Activated CD4-positive, alpha-beta T cell treated with anti-CD3 and anti-CD28 coated beads for 36 hours (primary cell): ENCODE results near the gene CIAPIN1. TPM values are rescaled to one million over a fixed set of nuclear protein-coding genes. Genes with fewer than 3 reads are reported as not detected.
A peak's percentile ranks its signal among the peaks of the same experiment; 100 is the strongest.
"Not testable (repeated sequence)": the region's sequence is repeated elsewhere in the genome, so short reads cannot be mapped to it uniquely, and the experiment has no call there.

Experiments
- ATAC-seq: fragments of 200-7000 bp; cut with Tn5 transposase; one replicate; pipeline ENCODE4 v1.10.0; 2021; ENCODE audit warnings: mild to moderate bottlenecking, moderate library complexity
- CTCF ChIA-PET: fragments of 350-600 bp; sonication (Branson Sonifier 250); formaldehyde crosslinking; loops from one replicate; lab custom pipeline; 2021; ENCODE audit warnings: antibody characterized with exemption; lab: Charles Lee
- POLR2A ChIA-PET: fragments of 350-600 bp; sonication (Branson Sonifier 250); formaldehyde crosslinking; loops from one replicate; lab custom pipeline; 2021; ENCODE audit warnings: antibody characterized with exemption, inconsistent platforms; lab: Charles Lee
- DNase-seq: peaks from one replicate; pipeline ENCODE4 v3.0.0-alpha.2; 2020
- H3K27ac Mint-ChIP-seq: one replicate; pipeline ENCODE4 v1.8.0; 2021; ENCODE audit warnings: mixed read lengths
- H3K27me3 Mint-ChIP-seq: one replicate; pipeline ENCODE4 v1.8.0; 2021; ENCODE audit warnings: mixed read lengths
- H3K36me3 Mint-ChIP-seq: one replicate; pipeline ENCODE4 v1.8.0; 2021; ENCODE audit warnings: low read depth, mixed read lengths
- H3K4me1 Mint-ChIP-seq: one replicate; pipeline ENCODE4 v1.8.0; 2021; ENCODE audit warnings: mixed read lengths
- H3K4me3 Mint-ChIP-seq: one replicate; pipeline ENCODE4 v1.8.0; 2021; ENCODE audit warnings: mild to moderate bottlenecking, moderate library complexity, mixed read lengths
- H3K9me3 Mint-ChIP-seq: one replicate; pipeline ENCODE4 v1.8.0; 2021; ENCODE audit warnings: low read depth, mixed read lengths
- intact Hi-C, 2 experiments: fragments of 100-400 bp; cut with DNase I in 1 of 2; cut with micrococcal nuclease in 1 of 2; formaldehyde crosslinking; loops; one replicate each; pipeline versions ENCODE4 v1.14.2 to v1.15.1; 2022 to 2024; cut with DNase I, micrococcal nuclease
- total RNA-seq, 2 experiments: library from RNA; stranded (reverse); gene quantifications; one replicate each; pipeline ENCODE4 v1.2.3, GENCODE V29; 2021

Gene CIAPIN1
- total RNA-seq, 2 experiments from 2014 or later = 41.7 to 42.6 TPM

- CTCF ChIA-PET = interaction anchor here (0.6 to 7.5 kb wide), 6 partner anchors 10 to 88 kb away, joined by 3 to 63 read pairs (median 8); partner anchors contain the start of genes CIAPIN1 and COQ9
- ATAC-seq (no peak), DNase-seq (no peak)
- no peaks in the 10 kb centered on the region for H3K27me3 Mint-ChIP-seq
- no peak overlapping the region for H3K4me3 Mint-ChIP-seq
- intact Hi-C loops = no loop called here
- POLR2A ChIA-PET = no interaction called here
- peaks cover 38% of the 10 kb centered on the region for H3K36me3 Mint-ChIP-seq
- H3K9me3 Mint-ChIP-seq = no peaks in the 10 kb centered on the region
- no peak overlapping the region for H3K27ac Mint-ChIP-seq
- peaks cover 24% of the 10 kb centered on the region for H3K4me1 Mint-ChIP-seq
Measured at GRCh38 chr16:57464523-57464922, 17.3 kb upstream of the CIAPIN1 start.

GRCh38 chr16:57462978-57463362 lies 15.8 kb upstream of the CIAPIN1 start:
- DNase-seq = no peak
- Mint-ChIP-seq H3K4me1 (peaks cover 24% of the 10 kb centered on the region), H3K9me3 (no peaks in the 10 kb centered on the region), H3K27me3 (no peaks in the 10 kb centered on the region), H3K36me3 (peaks cover 32% of the 10 kb centered on the region), H3K27ac (peak overlapping the region; percentile 99), H3K4me3 (peak overlapping the region; percentile 90)
- peak; percentile 14 for ATAC-seq
- ChIA-PET CTCF (interaction anchor here (0.6 to 7.5 kb wide), 18 partner anchors 11 to 1111 kb away, joined by 3 to 63 read pairs (median 4); partner anchors contain the start of genes CIAPIN1, COQ9 and DOK4), POLR2A (interaction anchor here (1.2 kb wide), 2 partner anchors 16 to 277 kb away, joined by 3 to 17 read pairs; partner anchors contain the start of genes CIAPIN1, COQ9 and PSME3IP1)
- intact Hi-C loops = loop anchor here (1.0 kb wide), 5 partner anchors 16 to 163 kb away; partner anchors contain the start of genes CIAPIN1 (in 2 of the 2), COQ9 (in 2 of the 2), CCDC102A (in 1 of the 2) and DOK4 (in 1 of the 2)

GRCh38 chr16:57462209-57462977 lies 15.2 kb upstream of the CIAPIN1 start, which contains the start of gene POLR2C:
POLR2C (plus strand) TSS chr16:57462679; CDS start chr16:57462725, 46 bp downstream.
- intact Hi-C loops = loop anchor here (1.0 kb wide), 5 partner anchors 15 to 162 kb away; partner anchors contain the start of genes CIAPIN1 (in 2 of the 2), COQ9 (in 2 of the 2), CCDC102A (in 1 of the 2) and DOK4 (in 1 of the 2)
- DNase-seq = peak; percentile 96
- Mint-ChIP-seq H3K27ac (peak within 1 kb of the TSS; percentile 99), H3K36me3 (peaks cover 27% of the 10 kb centered on the region), H3K4me1 (peaks cover 24% of the 10 kb centered on the region), H3K4me3 (peak within 1 kb of the TSS; percentile 90), H3K27me3 (no peaks in the 10 kb centered on the region), H3K9me3 (no peaks in the 10 kb centered on the region)
- peak; percentile 96 for ATAC-seq
- POLR2A ChIA-PET = interaction anchor here (0.6 to 1.2 kb wide), 3 partner anchors 15 to 277 kb away, joined by 3 to 17 read pairs (median 4); partner anchors contain the start of genes CIAPIN1, COQ9 and PSME3IP1
- CTCF ChIA-PET = interaction anchor here (0.6 to 7.5 kb wide), 24 partner anchors 9 to 1111 kb away, joined by 3 to 63 read pairs (median 4); partner anchors contain the start of genes CIAPIN1, COQ9 and DOK4

- no peak overlapping the region for H3K4me3 Mint-ChIP-seq
- no peaks in the 10 kb centered on the region for H3K27me3 Mint-ChIP-seq
- ChIA-PET CTCF (interaction anchor here (0.6 to 1.0 kb wide), 2 partner anchors 10 to 25 kb away, joined by 3 to 7 read pairs; partner anchors contain the start of gene POLR2C), POLR2A (interaction anchor here (0.6 kb wide), 1 partner anchor 33 kb away, joined by 3 read pairs; no protein-coding TSS in a partner anchor)
- H3K36me3 Mint-ChIP-seq = peaks cover 35% of the 10 kb centered on the region
- DNase-seq (no peak), ATAC-seq (no peak)
- no peak overlapping the region for H3K27ac Mint-ChIP-seq
- no peaks in the 10 kb centered on the region for H3K9me3 Mint-ChIP-seq
- intact Hi-C loops = no loop called here
- peaks cover 9% of the 10 kb centered on the region for H3K4me1 Mint-ChIP-seq
Measured at GRCh38 chr16:57452021-57452420, 4.8 kb upstream of the CIAPIN1 start.

GRCh38 chr16:57446531-57447185 lies 527 bp downstream of the CIAPIN1 start:
- H3K36me3 Mint-ChIP-seq = peaks cover 21% of the 10 kb centered on the region
- ATAC-seq = peak; percentile 39
- CTCF ChIA-PET = interaction anchor here (0.6 to 6.1 kb wide), 13 partner anchors 13 to 166 kb away, joined by 3 to 63 read pairs (median 3); partner anchors contain the start of gene POLR2C

GRCh38 chr16:57445510-57445909 lies 1.7 kb downstream of the CIAPIN1 start:
- ChIA-PET POLR2A (no interaction called here), CTCF (interaction anchor here (0.6 to 6.1 kb wide), 6 partner anchors 10 to 1494 kb away, joined by 3 to 63 read pairs (median 4); partner anchors contain the start of gene POLR2C)
- Mint-ChIP-seq H3K9me3 (peaks cover 2% of the 10 kb centered on the region), H3K36me3 (peaks cover 30% of the 10 kb centered on the region), H3K27me3 (no peaks in the 10 kb centered on the region), H3K4me1 (peaks cover 32% of the 10 kb centered on the region), H3K27ac (no peak overlapping the region), H3K4me3 (no peak overlapping the region)
- ATAC-seq (no peak), DNase-seq (no peak)
- intact Hi-C loops = loop anchor here in 1 of 2 experiments (5.0 to 10.0 kb wide), 4 partner anchors 513 to 1179 kb away; partner anchors contain the start of genes CFAP20, CNOT1, HERPUD1 and USB1

More at GRCh38 chr16:57446531-57447185, 527 bp downstream of the CIAPIN1 start:
- Mint-ChIP-seq H3K4me1 (peaks cover 32% of the 10 kb centered on the region), H3K27ac (peak overlapping the region; percentile 77), H3K27me3 (no peaks in the 10 kb centered on the region), H3K9me3 (no peaks in the 10 kb centered on the region), H3K4me3 (peak overlapping the region; percentile 91)
- intact Hi-C loops = loop anchor here (1.0 to 10.0 kb wide), 12 partner anchors 16 to 1178 kb away; partner anchors contain the start of genes KATNB1 (in 2 of the 2), POLR2C (in 2 of the 2), ARL2BP (in 1 of the 2) and CCDC102A (in 1 of the 2)
- POLR2A ChIA-PET = interaction anchor here (0.8 to 2.0 kb wide), 4 partner anchors 10 to 146 kb away, joined by 3 to 17 read pairs (median 4); partner anchors contain the start of gene POLR2C
- DNase-seq = peak; percentile 32

- POLR2A ChIA-PET = interaction anchor here (0.7 to 0.8 kb wide), 2 partner anchors 101 to 144 kb away, joined by 3 read pairs; no protein-coding TSS in a partner anchor
- peaks cover 36% of the 10 kb centered on the region for H3K36me3 Mint-ChIP-seq
- peaks cover 30% of the 10 kb centered on the region for H3K4me1 Mint-ChIP-seq
- no peak for DNase-seq
- H3K4me3 Mint-ChIP-seq = peak overlapping the region; percentile 32
- H3K9me3 Mint-ChIP-seq = peaks cover 10% of the 10 kb centered on the region
- ATAC-seq = no peak
- CTCF ChIA-PET = interaction anchor here (0.6 to 6.1 kb wide), 10 partner anchors 8 to 313 kb away, joined by 3 to 63 read pairs (median 4); partner anchors contain the start of gene POLR2C
- H3K27me3 Mint-ChIP-seq = no peaks in the 10 kb centered on the region
- H3K27ac Mint-ChIP-seq = no peak overlapping the region
- intact Hi-C loops = loop anchor here in 1 of 2 experiments (5.0 to 10.0 kb wide), 4 partner anchors 512 to 1180 kb away; partner anchors contain the start of genes CFAP20, CNOT1, HERPUD1 and USB1
Measured at GRCh38 chr16:57444711-57445110, 2.5 kb downstream of the CIAPIN1 start.

- CTCF ChIA-PET, ATAC-seq: not testable (repeated sequence)
- peaks cover 53% of the 10 kb centered on the region for H3K36me3 Mint-ChIP-seq
Measured at GRCh38 chr16:57440551-57440950, 6.6 kb downstream of the CIAPIN1 start.

GRCh38 chr16:57439947-57440346 lies 7.2 kb downstream of the CIAPIN1 start:
- DNase-seq, H3K27me3 Mint-ChIP-seq, POLR2A ChIA-PET, ATAC-seq, H3K27ac Mint-ChIP-seq, H3K4me3 Mint-ChIP-seq: not testable (repeated sequence)
- Mint-ChIP-seq H3K4me1 (peaks cover 12% of the 10 kb centered on the region), H3K9me3 (peaks cover 12% of the 10 kb centered on the region), H3K36me3 (peaks cover 58% of the 10 kb centered on the region)
- intact Hi-C loops = loop anchor here in 1 of 2 experiments (10.0 kb wide), 1 partner anchor 1185 kb away; the partner anchor contains the start of gene CNOT1
- CTCF ChIA-PET = interaction anchor here (1.6 kb wide), 1 partner anchor 23 kb away, joined by 6 read pairs; no protein-coding TSS in a partner anchor

More at GRCh38 chr16:57440551-57440950, 6.6 kb downstream of the CIAPIN1 start:
- POLR2A ChIA-PET, H3K27me3 Mint-ChIP-seq, H3K4me3 Mint-ChIP-seq, DNase-seq, H3K27ac Mint-ChIP-seq: not testable (repeated sequence)
- Mint-ChIP-seq H3K4me1 (peaks cover 13% of the 10 kb centered on the region), H3K9me3 (peaks cover 12% of the 10 kb centered on the region)
- intact Hi-C loops = loop anchor here in 1 of 2 experiments (10.0 kb wide), 1 partner anchor 1184 kb away; the partner anchor contains the start of gene CNOT1

GRCh38 chr16:57435838-57436237 lies 11.3 kb downstream of the CIAPIN1 start:
- peaks cover 10% of the 10 kb centered on the region for H3K9me3 Mint-ChIP-seq
- DNase-seq (no peak), ATAC-seq (no peak)
- peaks cover 66% of the 10 kb centered on the region for H3K36me3 Mint-ChIP-seq
- no peak overlapping the region for H3K27ac Mint-ChIP-seq
- intact Hi-C loops = no loop called here
- ChIA-PET POLR2A (interaction anchor here (0.7 kb wide), 1 partner anchor 314 kb away, joined by 6 read pairs; no protein-coding TSS in a partner anchor), CTCF (interaction anchor here (0.8 to 1.1 kb wide), 2 partner anchors 11 to 17 kb away, joined by 3 read pairs; no protein-coding TSS in a partner anchor)
- H3K27me3 Mint-ChIP-seq = no peaks in the 10 kb centered on the region
- H3K4me3 Mint-ChIP-seq = no peak overlapping the region
- peaks cover 28% of the 10 kb centered on the region for H3K4me1 Mint-ChIP-seq
